Kidney (tissue), 14 donors: ENCODE measurements around the gene AEBP1. TPM values are rescaled to one million over a fixed set of nuclear protein-coding genes. Genes with fewer than 3 reads are reported as not detected.

Source experiments
- DNase-seq, 5 donors: peaks; one replicate each; pipeline ENCODE4 v3.0.0-alpha.2; 2013 to 2020
- FAIRE-seq: peaks from 2 replicates; lab custom pipeline; 2012; peaks lifted over from hg19 to GRCh38; lab: Jason Lieb, UNC
- H3K27ac ChIP-seq, 2 donors: one replicate each; pipeline ENCODE4 v1.7.0; 2013; ENCODE audit warnings: low read depth in 2 of 2, low read length in 2 of 2, inconsistent platforms in 1 of 2
- H3K27me3 ChIP-seq: one replicate; pipeline ENCODE4 v1.7.1; 2013; ENCODE audit warnings: low read length, inconsistent platforms; ENCODE audit not compliant: control insufficient read depth, insufficient read depth
- H3K36me3 ChIP-seq, 3 donors: one replicate each; pipeline versions ENCODE4 v1.7.0 to v1.7.1; 2013; ENCODE audit warnings: low read length in 3 of 3, control low read depth in 1 of 3, inconsistent platforms in 1 of 3; ENCODE audit not compliant: insufficient read depth in 3 of 3, control insufficient read depth in 2 of 3
- H3K4me1 ChIP-seq, 3 donors: one replicate each; pipeline versions ENCODE4 v1.7.0 to v1.7.1; 2013; ENCODE audit warnings: low read length in 3 of 3, inconsistent platforms in 1 of 3, low read depth in 1 of 3; ENCODE audit not compliant: control insufficient read depth in 2 of 3, insufficient read depth in 2 of 3
- H3K4me3 ChIP-seq, 3 donors: one replicate each; pipeline versions ENCODE4 v1.7.0 to v1.8.1; 2013; ENCODE audit warnings: low read length in 3 of 3, control low read depth in 1 of 3, inconsistent platforms in 1 of 3
- H3K9ac ChIP-seq, 3 donors: one replicate each; pipeline versions ENCODE4 v1.7.0 to v1.7.1; 2013; ENCODE audit warnings: low read length in 3 of 3, control low read depth in 1 of 3, inconsistent platforms in 1 of 3
- H3K9me3 ChIP-seq, 3 donors: one replicate each; pipeline versions ENCODE4 v1.7.0 to v1.7.1; 2013; ENCODE audit warnings: low read length in 3 of 3, control low read depth in 1 of 3, inconsistent platforms in 1 of 3; ENCODE audit not compliant: control insufficient read depth in 2 of 3, insufficient read depth in 1 of 3
- intact Hi-C: fragments of 100-400 bp; cut with DNase I; formaldehyde crosslinking; loops from one replicate; pipeline ENCODE4 v1.11.1; 2022
- polyA plus RNA-seq: library from polyadenylated mRNA; stranded (reverse); fragments of 350-450 nt; fragmentation: Illumina TruSeq; extraction: RNeasy Lipid Tissue Mini Kit (QIAGEN cat#74804); gene quantifications from one replicate; pipeline ENCODE4 v1.2.3, GENCODE V29; 2014; ENCODE audit warnings: low read depth, low replicate concordance; ENCODE audit not compliant: insufficient read depth
- total RNA-seq: library from RNA; stranded (reverse); fragmentation: NEBNext Ultra II Directional; extraction: Animal tissue kit (Norgen Biotek cat#: 25700); gene quantifications from one replicate; pipeline ENCODE4 v1.2.1, GENCODE V29; 2021
- TF ChIP-seq, protein P1 (sequence below): IDR thresholded peaks from 3 replicates; pipeline ENCODE4 v1.5.1; 2012; ENCODE audit warnings: mild to moderate bottlenecking, moderate library complexity, borderline replicate concordance; ENCODE audit not compliant: insufficient read depth; ENCODE audit errors: extremely low read depth
- donor health status: control.
- donor health status: control.
- donor health status: control.
- donor health status: control.
- donor health status: control.
- donor health status: DM: yes; HTN: yes; CAD: no.
- donor health status: Normal renal cell carcinoma (clear cell type).

The AEBP1 gene
- total and polyA plus RNA-seq, 2 donors from 2014 or later: 89.4 to 164 TPM

DNA sequence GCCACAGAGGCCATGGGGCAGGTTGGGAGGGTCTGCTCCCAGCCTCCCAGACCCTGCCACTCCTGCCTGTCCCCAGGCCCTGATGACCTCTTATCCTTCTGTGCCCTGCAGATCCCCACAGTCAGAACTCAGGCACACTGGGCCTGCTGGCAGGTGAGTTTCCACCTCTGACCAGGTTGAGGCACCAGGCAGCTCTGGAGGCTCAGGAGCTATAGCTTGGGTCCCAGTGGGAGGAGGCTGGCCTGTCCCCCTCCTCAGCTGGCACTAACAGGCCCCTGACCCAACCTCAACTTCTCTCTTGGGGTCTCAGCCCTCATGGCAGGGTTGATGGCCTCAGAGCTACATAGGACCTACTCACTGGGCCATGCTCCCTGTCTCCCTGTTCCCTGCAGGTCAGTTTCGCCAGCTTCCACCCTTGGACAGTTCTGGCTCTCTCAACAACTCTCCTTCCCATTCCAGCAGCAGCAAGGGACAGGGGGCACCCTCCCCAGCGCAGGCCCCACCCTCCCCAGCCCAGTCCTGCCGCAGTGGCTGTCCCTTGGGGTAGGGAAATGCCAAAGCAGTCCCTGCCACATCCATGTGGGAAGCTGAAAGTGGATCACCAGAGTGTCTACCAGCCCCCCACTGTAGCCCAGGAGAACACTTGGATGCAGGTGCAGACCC is 2.7 kb upstream of the AEBP1 start:
- TF ChIP-seq, protein P1, sequence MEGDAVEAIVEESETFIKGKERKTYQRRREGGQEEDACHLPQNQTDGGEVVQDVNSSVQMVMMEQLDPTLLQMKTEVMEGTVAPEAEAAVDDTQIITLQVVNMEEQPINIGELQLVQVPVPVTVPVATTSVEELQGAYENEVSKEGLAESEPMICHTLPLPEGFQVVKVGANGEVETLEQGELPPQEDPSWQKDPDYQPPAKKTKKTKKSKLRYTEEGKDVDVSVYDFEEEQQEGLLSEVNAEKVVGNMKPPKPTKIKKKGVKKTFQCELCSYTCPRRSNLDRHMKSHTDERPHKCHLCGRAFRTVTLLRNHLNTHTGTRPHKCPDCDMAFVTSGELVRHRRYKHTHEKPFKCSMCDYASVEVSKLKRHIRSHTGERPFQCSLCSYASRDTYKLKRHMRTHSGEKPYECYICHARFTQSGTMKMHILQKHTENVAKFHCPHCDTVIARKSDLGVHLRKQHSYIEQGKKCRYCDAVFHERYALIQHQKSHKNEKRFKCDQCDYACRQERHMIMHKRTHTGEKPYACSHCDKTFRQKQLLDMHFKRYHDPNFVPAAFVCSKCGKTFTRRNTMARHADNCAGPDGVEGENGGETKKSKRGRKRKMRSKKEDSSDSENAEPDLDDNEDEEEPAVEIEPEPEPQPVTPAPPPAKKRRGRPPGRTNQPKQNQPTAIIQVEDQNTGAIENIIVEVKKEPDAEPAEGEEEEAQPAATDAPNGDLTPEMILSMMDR: no peak
- DNase-seq: peak in 2 of 5 donors; percentile 51 to 55
- no peak for FAIRE-seq
- no peaks in the 10 kb centered on the region for H3K27me3 ChIP-seq
- H3K36me3 ChIP-seq: no peaks in the 10 kb centered on the region
- no peak overlapping the region for H3K4me3 ChIP-seq
- H3K9ac ChIP-seq: no peak overlapping the region
- intact Hi-C loops: no loop called here
- H3K9me3 ChIP-seq: no peaks in the 10 kb centered on the region
- H3K27ac ChIP-seq: peak overlapping the region in 1 of 2 donors; percentile 78
- H3K4me1 ChIP-seq: peaks cover 0 to 5% (median 5%) of the 10 kb centered on the region in 3 donors

DNA sequence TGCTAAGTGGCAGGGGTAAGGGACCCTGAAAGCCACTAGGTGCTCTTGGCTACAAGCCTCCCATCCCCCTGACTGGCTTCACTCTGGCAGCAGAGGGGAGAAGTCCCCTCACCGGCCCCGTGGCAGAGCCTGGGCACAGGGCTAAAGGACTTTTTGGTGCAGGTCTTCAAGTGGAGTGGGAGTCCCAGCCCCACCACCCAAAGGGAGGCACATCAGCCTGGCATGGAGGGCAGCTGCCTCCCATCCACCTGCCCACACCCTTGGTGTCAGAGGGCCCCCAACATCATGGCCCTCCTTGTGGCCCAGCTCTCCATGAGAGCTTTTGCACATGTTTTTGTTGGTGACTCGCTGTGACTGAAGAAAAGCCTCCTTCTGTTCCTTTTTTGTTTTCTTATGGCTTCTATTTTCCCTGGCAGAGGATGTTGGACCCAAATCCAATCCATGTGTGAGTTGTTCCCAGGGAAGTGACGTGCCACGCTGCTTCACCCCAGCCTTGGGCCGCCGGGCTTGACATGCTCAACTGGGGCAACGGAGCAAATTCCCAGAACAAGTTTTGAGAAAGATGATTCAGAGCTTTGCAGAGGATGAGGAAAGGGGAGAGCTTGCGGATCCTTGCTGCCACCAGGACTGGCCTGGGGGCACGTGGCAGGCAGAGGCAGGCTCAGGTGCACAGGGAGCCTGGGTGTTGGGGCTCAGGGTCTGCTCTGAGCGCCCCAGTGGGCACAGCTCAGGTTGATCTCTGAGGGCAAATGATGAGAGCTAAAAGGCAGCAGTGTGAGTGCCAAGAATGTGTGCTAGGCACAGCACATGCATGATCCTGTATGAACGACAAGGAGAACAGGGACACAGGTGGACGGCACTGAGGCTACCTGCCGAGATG is 1.9 kb upstream of the AEBP1 start:
- no peak overlapping the region for H3K9ac ChIP-seq

DNA sequence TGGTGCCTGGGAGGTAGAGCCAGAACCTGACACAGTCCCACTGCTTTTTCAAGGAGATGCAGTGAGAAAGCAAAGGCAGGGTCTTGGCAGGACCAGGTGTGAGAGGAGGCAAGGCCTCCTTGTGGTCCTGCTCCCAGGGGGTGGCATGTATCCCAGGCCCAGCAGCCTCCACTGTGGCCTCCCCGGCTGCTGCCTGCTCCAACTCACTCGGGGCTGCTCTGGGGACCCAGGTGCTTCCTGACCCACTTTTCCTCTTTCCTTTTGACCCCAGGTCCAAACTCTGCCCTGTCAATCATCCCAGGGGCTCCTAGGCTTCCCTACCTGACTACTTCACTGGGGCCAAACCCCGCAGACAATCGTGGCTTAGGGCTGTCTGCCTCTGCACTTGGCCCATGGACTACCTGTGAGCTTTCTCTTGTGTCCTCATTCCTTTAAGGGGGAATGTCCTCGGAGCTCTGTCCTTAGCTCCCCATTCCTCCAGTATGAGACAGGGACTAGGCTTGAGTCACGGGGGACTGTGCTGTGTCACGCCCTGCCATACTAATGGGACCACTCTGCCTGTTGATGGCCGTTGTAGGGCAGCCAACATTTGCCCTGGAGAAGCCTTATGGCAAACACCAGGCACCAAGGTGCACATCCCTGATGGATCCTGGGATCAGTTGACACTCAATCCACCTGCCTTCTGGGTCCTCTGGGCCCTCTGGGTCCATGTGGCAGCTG is 1.1 kb upstream of the AEBP1 start:
- Histone ChIP-seq H3K9ac (no peak overlapping the region), H3K4me3 (no peak overlapping the region), H3K36me3 (no peaks in the 10 kb centered on the region), H3K4me1 (peaks cover 0 to 5% (median 5%) of the 10 kb centered on the region in 3 donors), H3K27ac (peak overlapping the region; percentile 23 to 78), H3K9me3 (no peaks in the 10 kb centered on the region), H3K27me3 (no peaks in the 10 kb centered on the region)
- FAIRE-seq: no peak
- intact Hi-C loops: no loop called here
- TF ChIP-seq, protein P1: no peak
- DNase-seq: peak in 2 of 5 donors; percentile 33 to 56

More for the DNA sequence above, 1.9 kb upstream of the AEBP1 start:
- H3K36me3 ChIP-seq: no peaks in the 10 kb centered on the region
- FAIRE-seq (no peak), DNase-seq (peak in 2 of 5 donors; percentile 42 to 82)
- intact Hi-C loops: no loop called here
- peak overlapping the region in 1 of 2 donors; percentile 78 for H3K27ac ChIP-seq
- no peaks in the 10 kb centered on the region for H3K9me3 ChIP-seq
- TF ChIP-seq, protein P1: no peak
- no peak overlapping the region for H3K4me3 ChIP-seq
- H3K27me3 ChIP-seq: no peaks in the 10 kb centered on the region
- H3K4me1 ChIP-seq: peaks cover 0 to 5% (median 5%) of the 10 kb centered on the region in 3 donors
